DMS 273 (cell line): ENCODE data around the gene STK16.
"Not testable (repeated sequence)": the region's sequence is repeated elsewhere in the genome, so short reads cannot be mapped to it uniquely, and the experiment has no call there.

ENCODE experiments used
- DNase-seq: peaks from one replicate; lab custom pipeline; 2025; ENCODE audit not compliant: unreplicated experiment; lab: John Stamatoyannopoulos, UW

The STK16 gene

DNA sequence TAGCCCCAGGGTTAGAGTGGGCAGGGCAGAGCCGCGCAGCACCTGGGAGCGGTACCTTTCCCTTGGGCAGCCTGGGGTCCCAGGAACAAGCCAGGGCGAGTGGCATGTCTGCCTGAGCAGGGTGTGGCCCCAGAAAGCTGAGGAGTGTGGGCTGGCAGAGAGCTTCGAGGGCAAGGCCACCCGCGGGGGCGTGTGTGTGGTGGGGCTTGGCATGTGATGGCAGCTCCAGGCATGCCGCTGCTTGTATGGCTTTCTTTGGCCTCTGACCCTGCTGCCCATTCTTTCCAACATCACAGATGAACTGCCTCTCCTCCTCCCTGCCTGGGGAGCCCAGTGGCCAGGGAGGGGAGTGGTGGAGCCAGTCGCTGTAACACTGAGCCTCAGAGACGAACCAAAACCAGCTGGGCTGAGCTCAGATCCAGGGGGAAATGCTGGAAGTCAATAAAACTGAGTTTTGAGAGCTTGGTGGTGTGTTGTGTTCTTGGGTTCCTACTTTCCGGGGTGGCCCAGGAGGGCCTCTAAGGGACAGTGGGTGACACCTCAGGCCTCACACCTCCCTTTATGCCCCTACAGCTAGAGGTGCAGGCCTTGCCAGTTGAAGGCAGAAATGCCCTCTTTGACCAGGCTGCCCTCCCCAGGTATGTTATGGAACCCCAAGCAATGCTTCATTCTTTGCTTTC, 41.3 kb downstream of the STK16 start:
- no peak for DNase-seq

DNA sequence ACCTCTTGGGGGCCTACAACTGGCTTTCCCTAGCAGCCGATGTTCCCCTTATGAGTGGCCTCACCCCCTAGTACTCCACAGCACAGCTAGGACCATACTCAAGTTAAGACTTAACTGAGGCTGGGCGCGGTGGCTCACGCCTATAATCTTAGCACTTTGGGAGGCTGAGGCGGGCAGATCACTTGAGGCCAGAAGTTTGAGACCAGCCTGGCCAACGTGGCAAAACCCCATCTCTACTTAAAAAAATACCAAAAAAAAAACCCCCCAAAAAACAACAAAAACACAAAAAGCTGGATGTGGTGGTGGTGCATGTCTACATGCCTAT, 41.8 kb downstream of the STK16 start:
- DNase-seq, result not testable (repeated sequence)

DNA sequence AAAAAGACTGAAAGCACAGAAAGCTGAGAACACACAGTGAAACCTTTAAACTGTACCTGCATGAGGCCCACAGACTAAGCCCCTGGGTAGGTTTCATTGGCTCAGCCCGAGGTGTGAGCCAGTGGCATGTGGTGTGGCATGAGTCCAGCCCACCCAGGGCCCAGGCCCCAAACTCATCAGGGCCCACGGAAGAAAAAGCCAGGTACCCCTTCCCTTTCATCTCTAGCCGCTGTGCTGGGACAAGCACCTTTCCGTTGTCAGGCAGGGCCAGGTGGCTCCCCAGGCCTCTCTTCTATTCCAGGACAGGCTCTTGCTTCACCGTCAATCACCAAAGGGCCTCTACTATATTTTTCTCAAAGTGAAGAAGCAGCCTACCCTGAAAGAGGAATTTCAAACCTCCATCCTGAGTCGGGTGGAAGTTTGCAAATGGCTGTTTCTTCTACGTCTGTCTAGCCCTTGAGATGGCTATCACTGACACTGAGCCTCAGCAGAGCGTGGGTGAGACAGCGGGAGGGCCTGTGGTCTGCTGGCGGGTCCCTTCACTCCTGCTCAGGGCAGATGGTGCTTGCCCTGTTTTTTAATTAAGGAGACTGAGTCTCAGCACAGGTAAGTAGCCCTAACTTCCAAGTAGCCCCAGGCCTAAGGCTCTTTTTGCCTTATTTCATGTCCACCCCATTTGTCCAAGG, 42.4 kb downstream of the STK16 start:
- peak; percentile 46 for DNase-seq

DNA sequence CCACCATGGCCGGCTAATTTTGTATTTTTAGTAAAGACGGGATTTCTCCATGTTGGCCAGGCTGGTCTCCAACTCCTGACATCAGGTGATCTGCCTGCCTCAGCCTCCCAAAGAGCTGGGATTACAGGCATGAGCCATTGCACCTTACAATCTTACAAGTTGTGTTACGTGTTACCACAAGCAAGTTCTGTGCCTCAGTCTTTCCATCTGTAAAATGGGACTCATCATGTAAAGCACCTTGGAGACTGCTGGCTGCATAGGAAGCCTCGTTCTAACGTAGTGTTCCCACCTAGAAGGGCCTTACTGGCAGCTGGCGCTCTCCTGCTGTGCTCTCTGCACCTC, 43.9 kb downstream of the STK16 start:
- no peak for DNase-seq

DNA sequence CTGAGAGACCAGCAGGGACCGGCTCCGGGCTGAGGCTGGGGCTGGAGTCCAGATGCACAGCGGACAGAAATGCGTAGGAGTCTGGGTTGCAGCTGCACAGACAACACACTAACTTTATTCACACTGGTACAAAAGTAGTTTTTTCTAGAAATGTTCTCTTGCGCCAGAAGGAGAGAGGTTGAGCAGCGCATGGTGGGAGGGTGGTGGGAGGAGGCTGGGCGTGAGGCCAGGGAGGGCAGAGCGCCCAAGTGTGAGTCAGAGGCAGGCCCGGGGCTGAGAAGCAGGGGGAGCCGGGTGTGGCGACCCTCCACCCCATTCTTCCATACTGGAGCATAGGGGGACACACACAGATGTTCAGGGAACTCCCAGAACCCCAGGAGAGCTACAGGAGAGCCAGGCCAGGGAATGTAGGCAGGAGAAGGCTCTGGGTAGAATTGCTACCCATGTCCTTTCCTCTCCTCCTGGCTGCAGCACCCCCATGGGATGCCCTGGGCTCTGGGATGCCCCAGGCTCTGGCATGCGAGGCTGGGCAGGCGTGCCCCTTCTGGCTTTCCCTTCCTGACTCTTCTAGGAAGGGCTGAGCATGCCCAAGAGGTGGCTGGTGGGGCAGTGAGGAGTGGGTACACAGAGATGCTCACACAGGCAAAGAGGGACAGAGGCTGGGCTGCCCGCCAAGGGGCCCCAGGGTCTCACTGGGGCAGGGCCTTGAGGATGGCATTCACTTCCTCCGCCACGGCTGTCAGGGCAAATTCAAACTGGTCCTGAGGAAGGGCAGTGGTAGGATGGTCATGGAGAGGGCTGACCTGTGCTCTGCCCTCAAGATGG, 44.5 kb downstream of the STK16 start:
- DNase-seq, result peak; percentile 93

DNA sequence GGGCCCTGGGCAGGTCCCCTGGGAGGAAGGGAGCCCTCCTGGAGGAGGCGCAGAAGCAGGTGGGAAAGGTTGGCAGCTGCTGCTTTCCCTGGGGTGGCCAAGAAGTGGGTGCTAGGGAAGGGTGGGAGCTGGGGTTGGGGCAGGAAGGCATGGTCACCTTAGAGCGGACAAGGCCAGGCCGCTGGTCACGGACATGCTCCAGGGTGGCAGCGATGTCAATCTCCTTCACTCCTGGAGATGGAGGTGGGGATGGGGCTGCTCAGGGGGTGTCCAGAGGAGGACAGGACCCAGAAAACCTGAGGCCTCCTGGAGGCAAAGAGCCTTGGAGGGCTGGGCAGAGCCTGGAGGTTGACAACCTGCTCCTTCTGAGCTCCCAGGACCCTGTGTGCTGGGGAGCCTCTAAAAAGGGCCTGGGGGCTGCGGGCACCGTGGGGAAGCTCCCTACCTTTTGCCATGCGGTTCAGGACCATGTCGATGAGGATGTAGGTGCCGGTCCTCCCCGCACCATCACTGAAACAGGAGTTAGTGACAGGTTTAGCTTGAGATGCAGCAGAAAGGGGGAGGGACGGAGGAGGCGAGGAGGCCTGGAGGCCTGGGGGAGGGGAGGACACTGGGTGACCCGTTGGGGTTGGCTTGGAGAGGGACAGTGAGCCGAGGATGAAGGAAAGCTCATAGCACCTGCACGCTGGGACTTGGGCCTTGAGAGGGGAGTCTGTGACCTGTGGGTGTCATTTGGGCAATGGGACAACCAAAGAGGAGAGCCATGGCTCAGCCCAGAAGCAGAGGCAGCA, 45.3 kb downstream of the STK16 start:
- no peak for DNase-seq

DNA sequence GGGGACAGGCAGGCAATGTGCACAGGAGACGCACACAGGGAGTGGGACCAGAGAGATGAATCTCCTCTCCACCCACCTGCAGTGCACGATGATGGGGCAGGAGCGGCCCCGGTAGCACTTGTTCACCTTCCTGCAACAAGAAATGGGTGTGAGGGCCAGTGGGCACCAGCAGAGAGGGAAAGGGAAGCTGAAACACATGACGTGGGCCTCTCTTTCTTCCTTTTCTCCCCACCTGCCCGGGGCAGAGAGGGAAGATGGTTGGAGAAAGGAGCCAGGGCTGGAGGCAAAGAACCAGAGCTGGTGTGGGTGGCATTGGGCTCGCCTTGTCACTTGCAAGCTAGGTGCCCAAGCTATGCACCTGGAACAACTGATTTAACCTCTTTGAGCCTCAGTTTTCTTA, 46.1 kb downstream of the STK16 start:
- DNase-seq, result no peak

DNA sequence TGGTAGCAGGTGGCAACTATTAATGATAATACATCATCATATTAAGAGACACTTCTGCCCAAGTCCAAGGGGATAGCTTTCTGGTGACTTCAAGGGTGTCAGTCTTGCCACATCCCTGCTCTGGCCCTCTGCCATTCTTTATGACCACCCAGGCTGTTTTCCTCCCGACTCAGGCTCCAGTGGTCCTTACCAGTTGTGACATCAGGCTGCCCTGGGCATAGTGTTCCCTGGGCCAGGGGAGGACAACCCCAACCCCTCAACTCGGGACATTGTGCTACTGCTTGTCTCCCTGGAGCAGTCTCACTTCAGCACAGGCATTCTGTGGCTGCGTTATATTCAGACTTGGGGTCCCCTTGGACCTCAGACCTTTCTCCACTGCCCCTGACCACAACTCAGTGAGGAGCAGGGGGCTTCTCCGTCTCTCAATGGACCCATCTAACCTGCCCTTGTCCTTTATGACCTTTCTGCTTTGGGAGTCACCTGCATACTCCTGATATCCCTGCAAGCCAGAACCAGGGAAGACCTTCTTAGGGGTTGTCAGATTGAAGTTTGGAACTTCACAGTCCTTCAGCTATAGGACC, 46.7 kb downstream of the STK16 start:
- no peak for DNase-seq

DNA sequence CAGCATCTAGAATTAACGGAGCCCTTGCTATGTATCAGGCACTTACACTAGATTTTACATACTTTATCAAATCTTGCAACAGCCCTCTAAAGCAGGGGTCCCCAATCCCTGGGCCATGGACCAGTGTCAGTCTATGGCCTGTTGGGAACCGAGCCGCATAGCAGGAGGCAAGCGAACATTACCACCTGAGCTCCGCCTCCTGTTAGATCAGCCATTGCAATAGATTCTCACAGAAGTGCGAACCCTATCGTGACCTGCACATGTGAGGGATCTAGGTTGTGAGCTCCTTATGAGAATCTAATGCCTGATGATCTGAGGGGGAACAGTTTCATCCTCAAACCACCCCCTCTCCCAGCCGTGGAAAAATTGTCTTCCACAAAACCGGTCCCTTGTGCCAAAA, 47.3 kb downstream of the STK16 start:
- DNase-seq, result no peak

DNA sequence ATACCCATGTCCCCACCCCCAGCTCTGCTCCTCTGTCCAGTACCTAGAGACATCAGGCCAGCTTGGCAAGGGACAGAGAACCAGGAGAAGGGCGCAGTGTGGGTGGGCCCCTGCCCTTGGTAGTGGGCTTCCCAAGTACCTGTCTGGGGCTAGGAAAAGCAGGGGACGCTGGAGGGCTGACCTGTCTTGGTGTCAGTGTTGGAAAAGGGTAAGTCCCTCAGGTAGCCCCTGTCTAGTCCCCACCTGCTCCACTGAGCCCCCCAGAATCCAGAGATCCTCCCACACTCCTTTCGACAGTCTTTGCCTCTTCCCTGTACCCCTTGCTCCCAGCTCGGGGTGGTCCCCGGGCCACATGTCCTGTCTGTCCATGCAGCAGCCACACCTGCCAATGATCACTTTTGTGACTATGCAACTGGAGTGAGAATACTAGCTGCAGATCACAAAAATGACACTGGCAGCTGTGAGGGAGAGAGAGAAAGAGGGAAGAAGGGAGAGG, 48.5 kb downstream of the STK16 start:
- DNase-seq, result no peak

DNA sequence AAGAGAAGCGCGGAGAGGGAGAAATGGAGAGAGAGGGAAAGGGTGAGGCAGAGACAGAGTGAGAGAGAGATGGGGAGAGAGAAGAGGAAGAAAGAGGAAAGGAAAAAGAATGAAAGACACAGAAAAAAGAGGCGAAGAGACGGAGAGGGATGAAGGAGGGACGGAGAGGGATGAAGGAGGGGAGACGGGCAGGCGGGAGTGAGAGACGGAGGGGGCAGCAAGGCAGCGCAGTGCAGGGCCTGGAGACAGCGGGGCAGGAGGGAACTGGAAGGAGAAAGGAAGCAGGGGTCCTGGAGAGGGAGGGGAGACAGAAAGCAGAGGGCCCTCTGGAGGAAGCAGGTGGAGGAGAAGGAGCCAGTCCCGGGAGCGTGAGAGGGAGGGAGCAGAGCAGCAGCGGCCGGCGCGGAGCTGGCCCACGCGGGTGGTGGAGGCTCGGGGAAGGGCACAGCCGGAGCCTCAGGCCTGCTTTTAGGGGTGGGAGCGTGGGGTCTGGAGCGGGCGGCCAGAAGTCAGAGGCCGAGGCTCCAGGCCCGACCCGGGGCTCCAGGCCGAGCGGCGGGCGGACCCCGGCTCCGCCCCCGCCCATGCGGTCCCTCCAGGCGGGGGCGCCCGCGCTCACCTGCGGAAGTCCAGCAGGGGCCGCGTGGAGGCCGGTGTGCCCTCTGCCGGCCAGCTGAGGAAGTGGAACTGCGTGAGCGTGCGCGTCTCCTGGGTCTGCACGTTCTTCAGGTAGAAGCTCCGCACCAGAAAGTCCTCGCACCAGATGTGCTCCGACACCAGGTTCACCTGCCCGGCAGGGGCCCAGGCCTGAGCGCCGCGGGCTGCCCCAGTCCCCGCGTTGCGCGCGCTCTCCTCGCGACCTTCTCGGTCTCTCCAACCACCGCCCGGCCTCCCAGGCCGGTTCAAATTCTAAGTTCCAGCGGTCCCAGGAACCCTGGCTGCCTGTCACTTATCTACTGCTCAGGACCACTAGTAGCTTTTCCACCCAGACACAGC, 49.4 kb downstream of the STK16 start:
- DNase-seq, result peak; percentile 93

DNA sequence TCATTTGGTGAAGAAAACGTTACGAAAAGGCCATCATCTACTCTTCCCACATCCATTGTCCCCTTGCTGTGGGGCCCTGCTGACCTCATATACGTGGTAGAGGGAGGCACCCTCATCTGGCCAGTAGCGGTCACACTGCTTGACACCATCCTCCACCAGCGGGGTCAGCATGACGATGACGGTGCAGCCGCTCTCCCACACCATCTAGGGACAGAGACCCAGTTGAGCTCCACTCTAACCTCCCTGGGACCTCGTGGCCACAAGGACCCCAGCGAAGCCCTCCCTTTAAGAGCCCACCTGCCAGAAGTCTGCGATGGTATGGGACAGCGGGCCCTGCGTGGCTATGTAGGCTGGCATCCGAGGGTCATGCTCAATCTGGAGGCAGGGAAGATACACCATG, 50.9 kb downstream of the STK16 start:
- DNase-seq, result no peak

DNA sequence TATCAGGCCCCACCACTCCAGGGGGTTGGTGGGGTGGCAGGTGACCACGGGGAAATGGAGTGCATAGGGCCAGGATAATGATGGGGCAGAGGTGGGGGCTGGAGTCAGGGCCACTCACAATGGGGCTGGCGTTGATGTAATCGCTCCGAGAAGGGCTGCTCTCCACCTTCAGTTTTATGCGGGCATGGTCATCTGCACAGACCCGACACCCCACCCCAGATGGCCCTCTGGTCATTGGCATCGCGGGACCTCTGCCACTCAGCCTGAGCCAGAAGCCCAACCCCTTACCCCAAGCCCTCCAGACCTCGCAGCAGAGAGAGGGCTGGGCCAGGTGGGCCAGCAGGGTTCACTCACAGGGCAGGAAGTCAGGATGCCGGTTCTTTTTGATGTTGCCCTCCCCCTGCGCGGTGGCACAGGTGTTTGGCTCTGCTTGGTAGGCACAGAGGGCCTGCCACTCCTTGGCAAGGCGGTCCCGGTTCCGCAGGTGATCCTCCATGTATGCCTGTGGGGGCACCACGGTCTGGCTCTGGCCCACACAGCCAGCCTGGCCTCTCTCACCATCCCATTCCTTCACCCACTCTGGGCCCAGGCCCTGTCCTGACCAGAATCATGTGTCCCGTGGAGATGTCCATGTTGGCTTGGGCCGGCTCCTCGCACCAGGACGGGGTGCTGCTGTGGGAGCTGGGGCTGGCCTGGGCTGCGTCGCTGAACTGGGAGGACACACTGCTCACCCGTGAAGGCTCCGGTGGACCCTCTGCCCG, 51.5 kb downstream of the STK16 start:
- no peak for DNase-seq

DNA sequence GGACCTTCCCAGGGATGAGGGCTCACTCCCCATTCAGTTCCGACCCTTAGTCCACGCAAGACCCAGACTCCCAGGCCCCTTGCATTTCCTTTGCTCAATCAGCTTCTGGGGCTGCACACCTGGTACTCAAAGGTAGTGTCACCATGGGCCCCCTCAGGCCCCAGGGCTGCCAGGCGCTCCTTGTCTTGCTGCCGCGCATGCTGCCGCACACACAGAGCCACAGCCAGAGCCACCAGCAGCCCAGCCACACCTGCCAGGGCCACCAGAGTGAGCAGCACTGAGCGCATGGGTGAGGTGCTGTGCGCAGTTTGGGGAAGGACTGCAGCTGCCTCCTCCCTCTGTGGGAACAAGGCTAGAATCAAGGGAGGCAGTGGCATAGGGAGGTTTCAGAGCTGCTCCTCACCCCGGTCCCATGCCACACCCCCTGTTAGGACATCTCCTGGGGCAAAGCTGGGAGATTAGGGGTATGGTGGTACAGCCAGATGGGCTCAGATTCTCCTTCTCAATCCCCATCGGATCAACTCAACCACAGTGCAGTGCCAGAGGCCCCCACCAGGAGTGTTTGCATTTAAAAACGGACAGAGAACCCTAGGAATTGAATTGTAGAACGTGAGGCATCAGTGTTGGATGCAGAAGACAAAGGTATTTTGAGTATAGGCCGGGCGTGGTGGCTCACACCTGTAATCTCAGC, 52.6 kb downstream of the STK16 start:
- peak; percentile 51 for DNase-seq

DNA sequence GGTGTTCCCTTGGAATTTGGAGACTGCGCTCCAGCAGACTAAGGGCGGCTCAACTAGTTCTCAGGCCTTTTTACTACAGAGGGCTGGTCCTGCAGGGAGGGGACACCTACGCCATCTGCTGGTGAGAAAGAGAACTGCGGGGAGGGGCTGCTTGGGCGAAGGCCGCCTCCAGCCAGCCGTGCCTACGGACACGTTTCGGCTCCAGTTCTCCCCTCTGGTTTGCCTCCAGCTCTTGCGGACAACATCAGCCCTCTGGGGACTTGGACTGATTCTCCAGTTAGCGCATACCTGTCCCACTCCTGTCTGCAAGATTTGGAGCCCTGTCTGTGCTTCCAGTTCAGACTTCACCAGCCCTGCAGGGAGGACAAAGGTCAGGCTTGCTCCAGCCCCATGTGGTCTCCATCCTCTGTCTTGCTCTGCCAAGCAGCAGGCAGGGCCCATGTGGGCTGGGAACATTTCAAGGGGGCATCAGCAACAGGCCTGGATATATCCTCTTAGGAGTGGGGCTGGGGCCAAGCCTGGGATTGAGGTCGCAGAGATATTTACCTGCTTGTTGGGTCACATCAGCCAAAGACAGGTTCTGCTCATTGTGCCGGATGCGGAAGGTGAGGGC, 53.6 kb downstream of the STK16 start:
- peak; percentile 90 for DNase-seq

DNA sequence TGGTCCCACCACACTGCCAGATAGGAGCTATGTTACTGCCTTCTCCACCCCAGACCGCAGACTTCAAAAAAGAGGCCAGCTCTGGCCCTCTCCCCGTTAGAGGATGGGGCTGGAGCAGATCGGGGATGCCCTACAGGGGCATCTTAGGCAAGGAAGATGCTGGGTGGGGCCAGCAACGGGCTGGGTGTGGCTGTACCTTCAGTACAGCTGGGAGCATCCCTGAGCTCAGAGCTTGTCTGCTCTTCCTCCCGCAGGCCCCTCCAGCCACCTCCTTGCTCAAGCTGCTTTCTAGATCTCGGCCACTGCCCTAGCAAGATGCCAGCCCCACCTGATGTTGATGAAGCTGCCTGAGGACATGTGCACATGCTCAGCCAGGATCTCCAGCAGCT, 54.1 kb downstream of the STK16 start:
- DNase-seq, result no peak
